Stomach (tissue), 4 donors: Measurements from ENCODE around the gene LRRC8C.

ENCODE experiments used
- POLR2AphosphoS5 ChIP-seq, 3 donors: sonication (generic); formaldehyde crosslinking; IDR thresholded peaks; one replicate each; pipeline ENCODE4 v1.6.1; 2016; ENCODE audit warnings: antibody characterized with exemption in 3 of 3
- TF ChIP-seq, protein P1 (sequence below), 7 experiments: fragments of 450-650 bp in 4 of 7; fragments of 200-600 bp in 3 of 7; sonication (generic) in 3 of 7; IDR thresholded peaks; one replicate each; pipeline ENCODE4 v1.5.1; 2016 to 2019; ENCODE audit warnings: antibody characterized with exemption in 7 of 7, control low read depth in 2 of 7, mild to moderate bottlenecking in 1 of 7

DNA sequence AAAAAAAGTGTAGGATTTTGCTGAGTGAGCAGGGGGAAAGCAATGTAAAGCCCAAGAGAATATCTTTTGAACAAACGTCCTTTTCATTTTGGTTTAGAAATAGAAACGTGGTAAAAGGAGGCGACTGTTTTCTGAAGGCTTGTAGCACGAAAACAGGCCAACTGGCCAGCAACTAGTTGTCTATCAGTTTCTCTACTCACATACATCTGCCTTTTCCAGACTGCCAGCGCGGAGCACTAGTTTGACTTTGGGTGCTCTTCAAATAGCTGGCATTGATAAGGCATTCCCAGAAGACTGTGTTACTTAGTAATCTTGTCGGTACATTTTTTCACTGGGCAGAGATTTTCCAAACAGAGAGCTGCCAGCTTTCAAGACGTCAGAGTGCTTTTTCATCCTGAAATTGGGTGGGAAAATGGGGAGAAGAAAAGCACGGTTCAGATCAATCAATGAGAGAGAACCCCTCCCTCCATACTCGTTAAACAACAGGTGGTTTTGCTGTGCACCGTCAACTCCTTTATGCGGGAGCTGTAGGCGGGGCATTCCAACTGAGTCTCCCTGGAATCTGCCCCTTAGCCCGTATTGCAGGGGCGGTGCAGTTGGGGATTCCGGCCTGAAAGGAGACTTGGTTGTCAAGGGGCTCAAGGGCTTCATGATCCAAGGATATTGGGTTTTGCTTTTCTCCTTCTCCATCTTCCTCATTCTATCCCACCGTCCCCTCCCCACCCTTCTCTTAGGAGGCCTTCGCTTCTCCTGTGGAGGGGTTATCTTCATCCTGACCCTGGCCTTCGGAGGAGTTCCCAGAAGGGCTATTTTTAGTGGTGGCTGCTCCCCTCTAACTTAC, 884 bp upstream of the LRRC8C start:
- no peak for TF ChIP-seq POLR2AphosphoS5 (IDR thresholded peaks at IDR 0.05)
- TF ChIP-seq, protein P1, sequence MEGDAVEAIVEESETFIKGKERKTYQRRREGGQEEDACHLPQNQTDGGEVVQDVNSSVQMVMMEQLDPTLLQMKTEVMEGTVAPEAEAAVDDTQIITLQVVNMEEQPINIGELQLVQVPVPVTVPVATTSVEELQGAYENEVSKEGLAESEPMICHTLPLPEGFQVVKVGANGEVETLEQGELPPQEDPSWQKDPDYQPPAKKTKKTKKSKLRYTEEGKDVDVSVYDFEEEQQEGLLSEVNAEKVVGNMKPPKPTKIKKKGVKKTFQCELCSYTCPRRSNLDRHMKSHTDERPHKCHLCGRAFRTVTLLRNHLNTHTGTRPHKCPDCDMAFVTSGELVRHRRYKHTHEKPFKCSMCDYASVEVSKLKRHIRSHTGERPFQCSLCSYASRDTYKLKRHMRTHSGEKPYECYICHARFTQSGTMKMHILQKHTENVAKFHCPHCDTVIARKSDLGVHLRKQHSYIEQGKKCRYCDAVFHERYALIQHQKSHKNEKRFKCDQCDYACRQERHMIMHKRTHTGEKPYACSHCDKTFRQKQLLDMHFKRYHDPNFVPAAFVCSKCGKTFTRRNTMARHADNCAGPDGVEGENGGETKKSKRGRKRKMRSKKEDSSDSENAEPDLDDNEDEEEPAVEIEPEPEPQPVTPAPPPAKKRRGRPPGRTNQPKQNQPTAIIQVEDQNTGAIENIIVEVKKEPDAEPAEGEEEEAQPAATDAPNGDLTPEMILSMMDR (IDR thresholded peaks at IDR 0.05): no peak
